Jurkat, Clone E6-1 (cell line): ENCODE measurements around the gene RIMS4.

Experiments used
- DNase-seq: peaks from one replicate; pipeline ENCODE4 v3.0.0-alpha.2; 2011; ENCODE audit warnings: low read depth, low spot score
- H3K4me3 ChIP-seq: 2 replicates; pipeline ENCODE4 v1.5.1; 2011; ENCODE audit warnings: mild to moderate bottlenecking, low read length, control low read depth, moderate library complexity

RIMS4 gene

GRCh38 chr20:44730441-44730840 lies 79.9 kb downstream of the RIMS4 start:
- H3K4me3 ChIP-seq, result no peak overlapping the region
- DNase-seq, result no peak

DNA sequence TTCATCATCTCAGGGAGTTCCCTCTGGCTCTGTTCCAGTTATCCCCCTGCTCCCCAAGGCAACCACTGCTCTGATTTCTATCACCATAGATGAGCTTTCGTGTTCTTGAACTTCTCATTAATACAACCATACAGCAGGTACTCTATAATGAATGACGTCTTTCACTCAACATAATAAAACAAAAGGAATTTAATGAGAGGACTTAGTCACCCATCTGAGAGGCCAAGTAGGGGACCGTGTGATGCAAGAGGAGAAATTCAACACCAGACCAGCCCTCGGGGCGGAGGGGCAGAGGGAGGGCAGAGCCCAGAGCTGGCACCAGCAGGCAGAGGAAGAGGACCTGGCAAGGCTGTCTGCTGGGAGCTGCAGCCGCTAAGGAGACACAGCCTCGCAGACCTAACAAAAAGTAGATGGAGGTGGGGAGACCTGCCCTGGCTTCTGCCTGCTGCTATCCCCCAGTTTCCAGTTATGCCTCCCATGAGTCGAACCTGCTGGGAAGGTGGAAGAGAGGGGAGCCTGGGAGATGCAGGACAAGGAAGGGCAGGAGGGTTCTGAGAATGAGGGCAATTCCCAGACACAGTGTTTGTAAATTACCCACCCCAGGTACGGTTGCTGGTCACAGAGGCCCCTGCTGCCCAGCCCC lies 81.4 kb downstream of the RIMS4 start:
- DNase-seq, result no peak
- H3K4me3 ChIP-seq, result no peak overlapping the region

- H3K4me3 ChIP-seq, result no peak overlapping the region
- no peak for DNase-seq
Measured at GRCh38 chr20:44727651-44728050, 82.7 kb downstream of the RIMS4 start.

GRCh38 chr20:44727039-44727438 lies 83.3 kb downstream of the RIMS4 start:
- no peak for DNase-seq
- no peak overlapping the region for H3K4me3 ChIP-seq

- DNase-seq, result no peak
- no peak overlapping the region for H3K4me3 ChIP-seq
Measured at GRCh38 chr20:44725837-44726236, 84.5 kb downstream of the RIMS4 start.

GRCh38 chr20:44724423-44725091 lies 85.8 kb downstream of the RIMS4 start:
- H3K4me3 ChIP-seq, result no peak overlapping the region
- no peak for DNase-seq

- no peak for DNase-seq
- no peak overlapping the region for H3K4me3 ChIP-seq
Measured at GRCh38 chr20:44723798-44724362, 86.5 kb downstream of the RIMS4 start.

DNA sequence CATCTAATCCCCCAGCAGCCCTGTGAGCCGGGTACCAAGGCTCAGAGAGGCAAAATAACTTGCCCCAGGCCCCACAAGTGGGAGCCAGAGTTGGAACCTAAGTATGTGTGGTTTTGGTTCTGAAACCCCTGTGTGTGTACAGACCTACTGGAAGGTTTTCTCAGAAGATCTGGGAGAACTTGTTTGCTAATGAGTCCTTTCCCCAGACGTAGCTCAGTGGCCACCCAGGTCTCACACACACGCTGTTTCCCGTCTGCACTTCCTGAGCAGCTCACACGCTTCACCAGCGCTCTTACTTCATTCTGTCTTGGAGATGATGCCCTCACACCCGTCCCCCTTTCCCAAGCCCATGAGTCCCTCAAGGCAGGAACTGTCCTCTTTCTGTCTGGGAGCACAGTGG lies 87.0 kb downstream of the RIMS4 start:
- no peak overlapping the region for H3K4me3 ChIP-seq
- DNase-seq, result no peak

- DNase-seq, result no peak
- H3K4me3 ChIP-seq, result no peak overlapping the region
Measured at GRCh38 chr20:44722990-44723389, 87.4 kb downstream of the RIMS4 start.

GRCh38 chr20:44721785-44722054 lies 88.6 kb downstream of the RIMS4 start:
- no peak overlapping the region for H3K4me3 ChIP-seq
- DNase-seq, result no peak

GRCh38 chr20:44720997-44721784 lies 89.2 kb downstream of the RIMS4 start:
- H3K4me3 ChIP-seq, result no peak overlapping the region
- DNase-seq, result no peak

- DNase-seq, result no peak
- no peak overlapping the region for H3K4me3 ChIP-seq
Measured at GRCh38 chr20:44720621-44720996, 89.7 kb downstream of the RIMS4 start.

DNA sequence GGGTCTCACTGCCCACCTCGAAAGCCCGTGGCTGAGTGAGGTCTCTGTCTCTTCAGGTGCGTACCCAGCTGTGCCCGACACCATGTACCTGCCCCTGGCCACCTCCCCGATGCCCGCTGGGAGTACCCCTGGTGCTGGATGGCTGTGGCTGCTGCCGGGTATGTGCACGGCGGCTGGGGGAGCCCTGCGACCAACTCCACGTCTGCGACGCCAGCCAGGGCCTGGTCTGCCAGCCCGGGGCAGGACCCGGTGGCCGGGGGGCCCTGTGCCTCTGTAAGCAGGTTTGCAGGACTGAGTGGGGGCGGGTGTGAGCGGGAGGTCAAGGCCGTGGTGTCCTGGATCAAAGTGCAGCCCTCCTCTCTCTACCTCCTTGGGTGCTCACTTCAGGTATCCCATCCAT lies 90.5 kb downstream of the RIMS4 start:
- no peak overlapping the region for H3K4me3 ChIP-seq

GRCh38 chr20:44717986-44718385 lies 92.4 kb downstream of the RIMS4 start:
- DNase-seq, result no peak
- H3K4me3 ChIP-seq, result no peak overlapping the region

More for the DNA sequence above, 90.5 kb downstream of the RIMS4 start:
- no peak for DNase-seq

DNA sequence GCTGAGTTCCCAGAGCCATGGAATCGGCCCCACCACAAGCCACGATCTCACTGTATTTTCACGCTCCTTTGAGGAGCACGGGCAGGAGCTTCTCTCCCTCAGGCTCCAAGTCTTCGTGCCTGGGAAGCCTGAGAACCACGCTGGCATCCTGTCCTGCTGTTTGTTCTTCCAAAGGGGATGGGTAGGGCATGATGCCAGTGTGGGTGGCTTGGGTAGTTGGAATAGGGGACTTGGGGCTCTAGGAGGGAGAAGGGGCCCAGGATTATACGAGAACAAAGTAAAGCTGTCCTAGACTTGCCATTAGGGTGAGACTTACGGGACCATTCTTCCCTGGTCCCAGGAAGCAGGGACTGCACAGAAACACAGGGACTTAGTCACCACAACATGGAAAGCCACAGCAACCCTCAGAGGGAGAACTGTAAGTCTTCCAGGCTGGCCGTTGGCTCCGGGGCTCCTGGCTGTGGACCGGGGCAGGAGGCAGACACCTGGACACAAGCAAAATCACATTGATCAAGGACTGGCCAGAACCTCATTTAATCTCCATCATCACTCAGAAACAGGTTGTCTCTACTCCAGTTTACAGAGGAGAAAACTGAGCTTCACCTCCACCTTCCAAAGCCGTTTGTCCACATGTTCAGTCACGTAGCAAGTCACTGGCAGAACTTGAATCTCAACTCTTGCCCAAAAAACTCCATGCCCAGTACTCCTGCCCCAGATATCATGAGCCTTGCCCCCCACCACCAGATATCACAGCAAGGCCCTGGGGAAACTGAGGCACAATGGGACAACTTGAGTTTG lies 93.8 kb downstream of the RIMS4 start:
- DNase-seq, result no peak
- H3K4me3 ChIP-seq, result no peak overlapping the region

GRCh38 chr20:44715499-44716308 lies 94.6 kb downstream of the RIMS4 start:
- no peak for DNase-seq
- H3K4me3 ChIP-seq, result no peak overlapping the region

GRCh38 chr20:44714701-44715498 lies 95.4 kb downstream of the RIMS4 start, which contains the start of gene CCN5:
TSS of gene CCN5 (plus strand) at chr20:44715369. CDS start at chr20:44715391, 22 bp downstream.
- no peak for DNase-seq
- H3K4me3 ChIP-seq, result no peak within 1 kb of the TSS
